GM12872 (cell line): ENCODE results near the gene AKAP6.

Experiments used
- CTCF ChIP-seq: IDR thresholded peaks from 3 replicates; pipeline ENCODE4 v1.5.1; 2011; ENCODE audit warnings: low read depth, mild to moderate bottlenecking, low read length, moderate library complexity; ENCODE audit not compliant: insufficient read depth

Gene AKAP6

GRCh38 chr14:32403021-32403420 lies 73.9 kb downstream of the AKAP6 start:
- no peak for TF ChIP-seq CTCF

- TF ChIP-seq CTCF: no peak
These were observed 74.6 kb downstream of the AKAP6 start for GRCh38 chr14:32403688-32404087.

GRCh38 chr14:32404784-32405573 lies 75.9 kb downstream of the AKAP6 start:
- no peak for TF ChIP-seq CTCF

- TF ChIP-seq CTCF: 0 out of 3 replicates have a peak, but pooled peaks have one; percentile 8
These were observed 76.8 kb downstream of the AKAP6 start for GRCh38 chr14:32405856-32406255.

- TF ChIP-seq CTCF: no peak
These were observed 78.0 kb downstream of the AKAP6 start for GRCh38 chr14:32407130-32407529.

GRCh38 chr14:32408018-32408417 lies 78.9 kb downstream of the AKAP6 start:
- no peak for TF ChIP-seq CTCF

- no peak for TF ChIP-seq CTCF
These were observed 83.0 kb downstream of the AKAP6 start for GRCh38 chr14:32412103-32412502.

- TF ChIP-seq CTCF: no peak
These were observed 83.4 kb downstream of the AKAP6 start for GRCh38 chr14:32412532-32412931.
